ENCODE results near the gene NFXL1. TPM values are rescaled to one million over a fixed set of nuclear protein-coding genes. Genes with fewer than 3 reads are reported as not detected.

NFXL1 gene
- total RNA-seq, 4 donors from 2014 or later, result 7.0 to 31.4 (median 14.5) TPM

- peak overlapping the region in 1 of 4 donors; percentile 1 for H3K27ac ChIP-seq
- peak overlapping the region; percentile 35 to 56 (median 52) for H3K4me3 ChIP-seq
- TF ChIP-seq POLR2A (IDR thresholded peaks at IDR 0.05) (no peak), CTCF (IDR thresholded peaks at IDR 0.05) (no peak)
- no peaks in the 10 kb centered on the region for H3K27me3 ChIP-seq
- H3K36me3 ChIP-seq, result no peaks in the 10 kb centered on the region
- no peaks in the 10 kb centered on the region for H3K9me3 ChIP-seq
- H3K4me1 ChIP-seq, result peaks cover 0 to 21% (median 0%) of the 10 kb centered on the region in 4 donors
- peak; percentile 52 to 69 (median 60) for DNase-seq
Observed at GRCh38 chr4:47837094-47837907, 77.1 kb downstream of the NFXL1 start.

- peak; percentile 57 to 85 (median 80) for DNase-seq
- H3K36me3 ChIP-seq, result no peaks in the 10 kb centered on the region
- no peak overlapping the region for H3K27ac ChIP-seq
- no peaks in the 10 kb centered on the region for H3K9me3 ChIP-seq
- peak in 4 of 6 experiments; percentile 50 to 65 (median 60) for TF ChIP-seq CTCF (IDR thresholded peaks at IDR 0.05)
- TF ChIP-seq POLR2A (IDR thresholded peaks at IDR 0.05), result no peak
- no peaks in the 10 kb centered on the region for H3K27me3 ChIP-seq
- peak overlapping the region; percentile 35 to 56 (median 52) for H3K4me3 ChIP-seq
- peaks cover 0 to 21% (median 0%) of the 10 kb centered on the region in 4 donors for H3K4me1 ChIP-seq
Observed at GRCh38 chr4:47836641-47837093, 77.7 kb downstream of the NFXL1 start.

GRCh38 chr4:47835494-47835893, 78.9 kb downstream of the NFXL1 start:
- TF ChIP-seq CTCF (IDR thresholded peaks at IDR 0.05) (no peak), POLR2A (IDR thresholded peaks at IDR 0.05) (no peak)
- Histone ChIP-seq H3K27ac (no peak overlapping the region), H3K4me3 (no peak overlapping the region), H3K36me3 (no peaks in the 10 kb centered on the region), H3K9me3 (no peaks in the 10 kb centered on the region), H3K27me3 (no peaks in the 10 kb centered on the region), H3K4me1 (peaks cover 0 to 21% (median 0%) of the 10 kb centered on the region in 4 donors)
- no peak for DNase-seq

GRCh38 chr4:47831026-47831679, 83.2 kb downstream of the NFXL1 start:
- Histone ChIP-seq H3K36me3 (no peaks in the 10 kb centered on the region), H3K9me3 (no peaks in the 10 kb centered on the region), H3K4me1 (peaks cover 0 to 5% (median 0%) of the 10 kb centered on the region in 4 donors), H3K27me3 (no peaks in the 10 kb centered on the region), H3K4me3 (no peak overlapping the region), H3K27ac (no peak overlapping the region)
- DNase-seq, result peak in 1 of 3 donors; percentile 63
- TF ChIP-seq POLR2A (IDR thresholded peaks at IDR 0.05) (no peak), CTCF (IDR thresholded peaks at IDR 0.05) (no peak)

- no peak for DNase-seq
- Histone ChIP-seq H3K27me3 (no peaks in the 10 kb centered on the region), H3K4me1 (no peaks in the 10 kb centered on the region), H3K9me3 (no peaks in the 10 kb centered on the region), H3K27ac (no peak overlapping the region), H3K36me3 (no peaks in the 10 kb centered on the region), H3K4me3 (no peak overlapping the region)
- TF ChIP-seq CTCF (IDR thresholded peaks at IDR 0.05) (no peak), POLR2A (IDR thresholded peaks at IDR 0.05) (no peak)
Observed at GRCh38 chr4:47830265-47831025, 83.9 kb downstream of the NFXL1 start.
